ENCODE data around the gene LEF1. TPM values are rescaled to one million over a fixed set of nuclear protein-coding genes. Genes with fewer than 3 reads are reported as not detected.

The LEF1 gene
- total and polyA plus RNA-seq, 2 of the 8 experiments (the other 6 are each of a cell fraction or from before 2014, with no cell fraction given), result 2.6 to 5.2 TPM

GRCh38 chr4:108107101-108107500 lies 61.6 kb downstream of the LEF1 start:
- H4K5ac ChIP-seq (ENCODE audit: insufficient read length, low read depth, low read length), result no peak overlapping the region
- H4K8ac ChIP-seq (ENCODE audit: extremely low read depth, insufficient read depth, low read length), result no peak overlapping the region
- FAIRE-seq (no peak), DNase-seq (ENCODE audit: low read depth in 1 of 2, low spot score in 2 of 2) (no peak)
- POLR2A ChIA-PET (ENCODE audit: partially characterized antibody), result interaction anchor here (0.6 kb wide), 1 partner anchor 119 kb away, joined by 3 read pairs; no protein-coding TSS in a partner anchor
- no peak overlapping the region for H3K4ac ChIP-seq (replicated peaks; ENCODE audit: insufficient read length, low read depth, low read length)
- 89% methylated on average over 4 of the region's 4 CpGs; no CpG with 5 or more reads in 1 of the 2 experiments for WGBS, 2 experiments (ENCODE audit: extremely low coverage in 1 of 2, insufficient coverage in 1 of 2, insufficient read length in 1 of 2, insufficient replicate concordance in 2 of 2, low coverage in 1 of 2, low lambda C conversion rate in 2 of 2, missing lambda C conversion rate in 1 of 2)
- H4K20me1 ChIP-seq (replicated peaks in 1 of 2; ENCODE audit: control insufficient read depth in 1 of 2, insufficient read depth in 2 of 2, low read length in 2 of 2), result peaks cover 0 to 1% of the 10 kb centered on the region in 2 experiments
- no peak overlapping the region for H2AK5ac ChIP-seq (ENCODE audit: low read depth, low read length)
- H3K23me2 ChIP-seq (ENCODE audit: low read depth, low read length), result no peaks in the 10 kb centered on the region
- no peak overlapping the region for H3K9ac ChIP-seq (replicated peaks in 1 of 4; ENCODE audit: extremely low read depth in 1 of 4, low read depth in 3 of 4, low read length in 3 of 4)
- no peaks in the 10 kb centered on the region for H3K9me3 ChIP-seq (ENCODE audit: insufficient read depth in 2 of 2, low read depth in 1 of 2, low read length in 1 of 2)
- no peak overlapping the region for H2BK120ac ChIP-seq (replicated peaks; ENCODE audit: low read depth, low read length)
- H2BK15ac ChIP-seq (ENCODE audit: low read length), result no peak overlapping the region
- no peak overlapping the region for H3K56ac ChIP-seq (replicated peaks; ENCODE audit: insufficient read length, low read depth, low read length)
- CTCF ChIA-PET (ENCODE audit: partially characterized antibody), result interaction anchor here (0.9 to 1.5 kb wide), 4 partner anchors 8 to 274 kb away, joined by 3 to 6 read pairs (median 4); no protein-coding TSS in a partner anchor
- no peak overlapping the region for H3K18ac ChIP-seq (ENCODE audit: extremely low read depth, low read length)
- no peak for TF ChIP-seq MAX (IDR thresholded peaks at IDR 0.05)
- no peak for TF ChIP-seq RAD21 (IDR thresholded peaks at IDR 0.05 in 1 of 2, conservative IDR thresholded peaks at IDR 0.05 in 1 of 2; ENCODE audit: low read depth in 2 of 2, low read length in 2 of 2)
- no peak for TF ChIP-seq SAP30 (IDR thresholded peaks at IDR 0.05; ENCODE audit: insufficient read depth, insufficient replicate concordance, low read length)
- TF ChIP-seq TCF12 (IDR thresholded peaks at IDR 0.05; ENCODE audit: low read depth, low read length), result no peak
- TF ChIP-seq ASH2L (IDR thresholded peaks at IDR 0.05; ENCODE audit: low read length), result no peak
- TF ChIP-seq JUND (IDR thresholded peaks at IDR 0.05; ENCODE audit: low read length), result no peak
- no peaks in the 10 kb centered on the region for H3K36me3 ChIP-seq (ENCODE audit: control insufficient read depth in 2 of 4, insufficient read depth in 4 of 4, low read length in 3 of 4)
- no peak overlapping the region for H2BK12ac ChIP-seq (ENCODE audit: low read depth, low read length)
- no peak overlapping the region for H2BK5ac ChIP-seq (ENCODE audit: low read depth, low read length)
- no peak overlapping the region for H3K14ac ChIP-seq (ENCODE audit: insufficient read length)
- no peak overlapping the region for H3K23ac ChIP-seq (ENCODE audit: insufficient read length)
- H2AFZ ChIP-seq (ENCODE audit: low read length), result no peak overlapping the region
- no peak overlapping the region for H3K4me3 ChIP-seq (ENCODE audit: extremely low read depth in 1 of 4, insufficient read depth in 2 of 4, low read depth in 3 of 4, low read length in 4 of 4)
- no peak overlapping the region for H2BK20ac ChIP-seq (ENCODE audit: low read length)
- no peak overlapping the region for H3K27ac ChIP-seq (ENCODE audit: low read depth, low read length)
- H3K79me2 ChIP-seq (ENCODE audit: control insufficient read depth in 1 of 2, insufficient read depth in 2 of 2, low read length in 2 of 2), result no peaks in the 10 kb centered on the region
- H4K91ac ChIP-seq (replicated peaks; ENCODE audit: insufficient read length, low read length), result no peak overlapping the region
- H3K27me3 ChIP-seq (replicated peaks in 1 of 4; ENCODE audit: control insufficient read depth in 3 of 4, extremely low read depth in 1 of 4, insufficient read depth in 3 of 4, low read length in 3 of 4), result no peaks in the 10 kb centered on the region
- H3K4me1 ChIP-seq (replicated peaks in 1 of 4; ENCODE audit: control insufficient read depth in 3 of 4, insufficient read depth in 4 of 4, low read length in 3 of 4), result peaks cover 0 to 5% (median 1%) of the 10 kb centered on the region in 4 experiments; a peak in 3 of 7 replicates
- H3K4me2 ChIP-seq (ENCODE audit: insufficient read depth in 1 of 2, low read depth in 2 of 2, low read length in 2 of 2), result no peak overlapping the region
- no peaks in the 10 kb centered on the region for H3K79me1 ChIP-seq (ENCODE audit: low read depth, low read length)

Measured in H1 (cell line).